Activated B cell treated with CpG ODN at 0.5 μM for 24 hours (primary cell): ENCODE measurements around the gene DNAH11. TPM values are rescaled to one million over a fixed set of nuclear protein-coding genes. Genes with fewer than 3 reads are reported as not detected.

ENCODE experiments used
- ATAC-seq: fragments of 200-7000 bp; cut with Tn5 transposase; one replicate; pipeline ENCODE4 v1.10.0; 2021; ENCODE audit warnings: low read depth, mild to moderate bottlenecking, moderate library complexity
- CTCF ChIA-PET: fragments of 350-600 bp; sonication (Branson Sonifier 250); formaldehyde crosslinking; loops from one replicate; lab custom pipeline; 2021; ENCODE audit warnings: antibody characterized with exemption; lab: Charles Lee
- POLR2A ChIA-PET: fragments of 350-600 bp; sonication (Branson Sonifier 250); formaldehyde crosslinking; loops from one replicate; lab custom pipeline; 2021; ENCODE audit warnings: antibody characterized with exemption; lab: Charles Lee
- DNase-seq: peaks from one replicate; pipeline ENCODE4 v3.0.0; 2022
- H3K27ac Mint-ChIP-seq: one replicate; pipeline ENCODE4 v1.8.0; 2020; ENCODE audit warnings: mixed read lengths
- H3K27me3 Mint-ChIP-seq: one replicate; pipeline ENCODE4 v1.8.0; 2021; ENCODE audit warnings: mixed read lengths
- H3K36me3 Mint-ChIP-seq: one replicate; pipeline ENCODE4 v1.8.0; 2021; ENCODE audit warnings: low read depth, mixed read lengths
- H3K4me1 Mint-ChIP-seq: one replicate; pipeline ENCODE4 v1.8.0; 2021; ENCODE audit warnings: mixed read lengths
- H3K4me3 Mint-ChIP-seq: one replicate; pipeline ENCODE4 v1.8.0; 2020; ENCODE audit warnings: mild to moderate bottlenecking, mixed read lengths
- H3K9me3 Mint-ChIP-seq: one replicate; pipeline ENCODE4 v1.8.0; 2020; ENCODE audit warnings: mixed read lengths
- CTCF ChIP-seq: fragments of 200-600 bp; IDR thresholded peaks from one replicate; pipeline ENCODE4 v1.8.0; 2022; ENCODE audit warnings: antibody characterized with exemption, mild to moderate bottlenecking
- intact Hi-C: fragments of 100-400 bp; cut with micrococcal nuclease; formaldehyde crosslinking; loops from one replicate; pipeline ENCODE4 v1.15.1; 2024
- total RNA-seq: library from RNA; stranded (reverse); gene quantifications from 2 replicates; pipeline ENCODE4 v1.2.3, GENCODE V29; 2022

DNAH11 gene
- total RNA-seq, 1 donor from 2014 or later = not detected

- no peak for ATAC-seq
Observed at GRCh38 chr7:21550821-21551531, 8.1 kb downstream of the DNAH11 start.

GRCh38 chr7:21562385-21562784 is 19.5 kb downstream of the DNAH11 start:
- H3K4me1 Mint-ChIP-seq = no peaks in the 10 kb centered on the region
- CTCF ChIA-PET = no interaction called here
- no peak overlapping the region for H3K27ac Mint-ChIP-seq
- intact Hi-C loops = no loop called here
- no peaks in the 10 kb centered on the region for H3K9me3 Mint-ChIP-seq
- POLR2A ChIA-PET = no interaction called here
- no peak for DNase-seq
- H3K27me3 Mint-ChIP-seq = peaks cover 8% of the 10 kb centered on the region
- ATAC-seq = no peak
- H3K4me3 Mint-ChIP-seq = no peak overlapping the region
- no peaks in the 10 kb centered on the region for H3K36me3 Mint-ChIP-seq
- no peak for TF ChIP-seq CTCF

More at GRCh38 chr7:21550821-21551531, 8.1 kb downstream of the DNAH11 start:
- intact Hi-C loops = no loop called here
- no peak overlapping the region for H3K27ac Mint-ChIP-seq
- DNase-seq = no peak
- H3K4me1 Mint-ChIP-seq = no peaks in the 10 kb centered on the region
- no peak for TF ChIP-seq CTCF
- H3K4me3 Mint-ChIP-seq = no peak overlapping the region
- H3K36me3 Mint-ChIP-seq = no peaks in the 10 kb centered on the region
- peaks cover 25% of the 10 kb centered on the region for H3K27me3 Mint-ChIP-seq
- CTCF ChIA-PET = no interaction called here
- POLR2A ChIA-PET = no interaction called here
- no peaks in the 10 kb centered on the region for H3K9me3 Mint-ChIP-seq

GRCh38 chr7:21565614-21566013 is 22.8 kb downstream of the DNAH11 start:
- no peak for DNase-seq
- CTCF ChIA-PET = no interaction called here
- TF ChIP-seq CTCF = no peak
- Mint-ChIP-seq H3K27ac (no peak overlapping the region), H3K4me3 (no peak overlapping the region), H3K36me3 (no peaks in the 10 kb centered on the region), H3K4me1 (no peaks in the 10 kb centered on the region), H3K9me3 (no peaks in the 10 kb centered on the region), H3K27me3 (peaks cover 12% of the 10 kb centered on the region)
- POLR2A ChIA-PET = no interaction called here
- intact Hi-C loops = no loop called here
- no peak for ATAC-seq

- ChIA-PET POLR2A (interaction anchor here (0.6 kb wide), 1 partner anchor 257 kb away, joined by 4 read pairs; no protein-coding TSS in a partner anchor), CTCF (no interaction called here)
- Mint-ChIP-seq H3K4me1 (no peaks in the 10 kb centered on the region), H3K4me3 (no peak overlapping the region), H3K27me3 (peaks cover 15% of the 10 kb centered on the region), H3K27ac (no peak overlapping the region), H3K36me3 (no peaks in the 10 kb centered on the region), H3K9me3 (no peaks in the 10 kb centered on the region)
- ATAC-seq = no peak
- no peak for DNase-seq
- TF ChIP-seq CTCF = no peak
- intact Hi-C loops = no loop called here
Observed at GRCh38 chr7:21566094-21566493, 23.3 kb downstream of the DNAH11 start.

GRCh38 chr7:21568762-21569161 is 25.9 kb downstream of the DNAH11 start:
- Mint-ChIP-seq H3K27ac (no peak overlapping the region), H3K4me1 (no peaks in the 10 kb centered on the region), H3K9me3 (no peaks in the 10 kb centered on the region), H3K27me3 (peaks cover 19% of the 10 kb centered on the region), H3K4me3 (no peak overlapping the region), H3K36me3 (no peaks in the 10 kb centered on the region)
- TF ChIP-seq CTCF = no peak
- CTCF ChIA-PET = interaction anchor here (1.0 kb wide), 1 partner anchor 312 kb away, joined by 3 read pairs; no protein-coding TSS in a partner anchor
- intact Hi-C loops = loop anchor here (1.0 kb wide), 3 partner anchors 268 to 433 kb away; no protein-coding TSS in a partner anchor
- ATAC-seq (no peak), DNase-seq (no peak)
- POLR2A ChIA-PET = no interaction called here
